NCI-H526 (cell line): ENCODE data around the gene CIDEA.
"Not testable (repeated sequence)": the region's sequence is repeated elsewhere in the genome, so short reads cannot be mapped to it uniquely, and the experiment has no call there.

Experiments used
- DNase-seq, 2 experiments: peaks; one replicate each; lab custom pipeline; 2025; lab: John Stamatoyannopoulos, UW

CIDEA gene

GRCh38 chr18:12239431-12239830, 14.7 kb upstream of the CIDEA start:
- no peak for DNase-seq

- no peak for DNase-seq
Measured at GRCh38 chr18:12242658-12243260, 11.4 kb upstream of the CIDEA start.

- not testable (repeated sequence) for DNase-seq
Measured at GRCh38 chr18:12243272-12243671, 10.9 kb upstream of the CIDEA start.

DNA sequence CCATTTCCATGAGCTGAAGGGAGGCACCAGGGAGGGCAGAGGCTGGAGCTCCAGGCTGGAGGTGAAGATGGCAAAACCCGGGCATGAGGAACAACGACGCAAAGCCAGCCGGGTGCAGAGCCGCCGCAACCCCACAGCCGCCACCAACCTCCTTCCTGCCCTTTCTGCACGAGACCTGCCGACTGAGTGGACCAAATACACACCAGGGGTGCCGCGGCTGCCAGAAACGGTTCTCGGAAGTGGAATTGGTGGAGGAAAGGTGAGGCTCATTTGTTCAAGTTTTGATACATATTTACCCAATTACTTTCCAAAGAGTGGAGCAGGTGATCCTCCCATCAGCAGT, 8.4 kb upstream of the CIDEA start:
- no peak for DNase-seq

- no peak for DNase-seq
Measured at GRCh38 chr18:12246849-12247808, 7.0 kb upstream of the CIDEA start.

DNA sequence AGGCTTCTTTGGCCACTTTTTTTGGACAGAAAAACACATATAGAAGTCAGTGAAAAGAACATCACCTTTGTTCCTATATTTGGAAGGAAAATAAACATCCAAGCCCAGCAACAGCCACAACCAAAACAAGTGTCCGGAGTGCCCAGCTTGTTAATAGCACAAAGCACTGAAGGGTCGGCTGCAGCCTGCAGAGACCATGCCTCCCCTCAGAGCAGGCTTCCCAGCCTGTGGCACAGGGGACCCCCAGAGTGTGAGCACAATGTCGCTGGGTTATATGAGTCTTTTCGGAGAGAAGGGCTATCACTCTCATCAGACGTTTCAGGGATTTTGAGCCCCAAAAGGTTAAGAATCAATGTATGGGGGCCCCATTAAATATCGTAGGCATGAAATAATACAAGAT, 6.2 kb upstream of the CIDEA start:
- DNase-seq = no peak

DNA sequence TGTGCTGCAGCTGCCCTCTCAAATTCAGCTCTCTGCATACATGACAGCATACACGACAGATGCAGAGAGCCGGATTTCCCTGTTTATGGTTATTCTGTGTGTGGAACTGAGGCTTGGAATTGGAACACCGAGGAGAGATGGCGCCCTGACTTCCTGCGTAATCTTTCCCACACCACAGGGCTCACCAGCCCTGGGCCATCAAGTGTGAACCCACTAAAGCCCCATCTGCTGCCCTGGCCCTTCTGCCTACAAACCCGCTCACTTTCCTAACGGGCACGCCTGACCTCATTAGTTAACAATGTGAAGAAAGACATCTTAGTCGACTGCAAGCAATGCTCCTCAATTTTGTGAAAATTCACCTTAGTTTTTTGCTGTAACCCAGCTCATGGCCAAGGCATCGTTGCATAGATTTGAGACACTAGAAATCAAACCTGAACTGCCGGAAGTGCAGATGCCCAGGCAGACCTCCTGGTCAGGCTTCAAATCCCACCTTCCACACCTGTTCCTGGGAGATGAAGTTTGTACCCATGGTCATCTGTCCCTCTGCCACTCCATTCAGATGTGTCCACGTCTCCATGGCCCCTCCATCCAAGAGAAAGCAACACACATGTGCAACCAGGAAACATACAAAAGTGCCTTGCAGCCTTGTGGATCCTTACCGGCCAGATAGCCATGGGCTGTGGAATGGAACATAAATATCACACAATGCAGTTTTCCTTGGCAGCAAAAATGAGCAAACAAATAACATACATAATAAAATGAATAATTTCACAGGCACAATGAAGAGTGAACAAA, 5.0 kb upstream of the CIDEA start:
- DNase-seq = no peak

GRCh38 chr18:12251311-12251710, 2.9 kb upstream of the CIDEA start:
- DNase-seq = no peak

GRCh38 chr18:12252061-12252460, 2.1 kb upstream of the CIDEA start:
- DNase-seq = no peak

DNA sequence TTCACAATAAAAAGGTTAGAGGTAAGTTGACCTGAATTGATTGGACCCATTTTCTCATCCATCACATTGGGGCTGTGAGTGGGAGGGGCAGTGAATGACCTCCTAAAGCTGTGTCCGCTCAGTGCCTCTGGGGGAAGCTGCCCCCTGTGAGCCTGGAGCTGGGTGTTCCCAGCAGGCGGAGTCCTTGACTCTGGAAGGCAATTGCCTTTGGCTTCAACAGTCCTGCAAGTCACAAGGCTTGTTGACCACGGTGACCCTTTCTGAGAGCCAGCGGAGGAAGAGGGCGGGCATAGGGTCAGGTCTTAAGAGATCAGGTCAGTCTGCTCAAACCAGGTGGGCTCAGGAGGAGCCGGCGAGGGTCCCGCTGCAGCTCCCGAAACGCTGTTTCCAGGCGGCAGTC, 1.1 kb upstream of the CIDEA start:
- no peak for DNase-seq

DNA sequence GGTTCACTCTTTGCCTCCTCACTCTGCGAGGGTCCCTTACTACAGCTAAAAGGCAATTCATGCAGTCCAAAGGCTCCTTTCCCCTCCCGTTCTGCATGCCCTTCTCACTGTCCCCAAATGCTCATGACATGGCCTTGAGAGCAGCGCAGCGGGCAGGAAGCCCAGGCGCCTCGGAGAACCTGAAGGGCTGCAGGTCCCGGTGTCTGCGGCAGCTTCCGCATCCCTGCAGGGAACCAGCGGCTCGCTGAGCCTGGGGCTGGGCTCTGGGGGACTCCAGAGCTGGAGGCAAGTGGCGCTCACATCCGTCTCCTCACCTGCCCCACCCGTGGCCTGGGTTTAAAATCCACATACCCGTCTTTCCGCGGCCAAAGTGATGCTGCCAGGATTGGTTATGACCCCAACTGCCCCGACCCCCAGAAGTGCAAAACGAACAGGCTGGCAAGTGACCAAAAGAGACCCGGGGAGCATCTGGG, 462 bp upstream of the CIDEA start:
- peak in 1 of 2 experiments; percentile 37 for DNase-seq

DNA sequence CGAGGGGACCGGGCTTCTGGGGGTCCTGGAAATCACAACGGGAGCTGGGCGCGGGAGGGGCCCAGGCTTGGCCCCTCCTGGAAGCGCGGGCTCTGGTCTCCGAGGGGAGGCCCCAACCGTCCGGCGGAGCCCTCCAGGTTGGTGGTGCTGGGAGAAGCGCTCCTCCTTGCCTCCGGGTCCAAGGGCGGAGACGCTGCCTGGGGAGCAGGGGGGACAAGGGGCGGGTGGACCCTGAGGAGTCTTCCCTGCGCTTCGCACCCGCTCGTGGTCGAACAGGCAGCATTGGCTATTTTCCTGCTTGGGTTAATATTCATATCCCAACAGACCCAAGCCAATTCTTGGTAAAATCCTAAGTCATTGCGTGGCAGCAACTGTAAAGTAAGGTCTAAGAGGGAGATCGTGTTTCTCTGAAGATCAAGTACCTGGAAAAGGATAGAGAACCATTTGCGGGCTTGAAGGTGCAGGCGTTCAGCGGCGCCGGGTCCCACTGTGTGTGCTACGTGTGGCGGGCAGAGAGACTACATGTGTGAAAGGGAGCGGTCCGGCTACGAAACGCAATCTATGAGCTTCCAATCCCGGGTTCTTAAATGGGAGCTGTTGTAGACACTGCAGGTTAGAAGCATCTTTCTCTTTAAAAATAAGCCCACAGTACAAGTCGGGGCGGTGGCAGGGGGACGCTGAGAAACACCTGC, 805 bp downstream of the CIDEA start:
- no peak for DNase-seq

- DNase-seq = no peak
Measured at GRCh38 chr18:12255626-12256026, 1.5 kb downstream of the CIDEA start.

GRCh38 chr18:12256951-12257350, 2.8 kb downstream of the CIDEA start:
- no peak for DNase-seq

- DNase-seq = no peak
Measured at GRCh38 chr18:12257996-12258718, 4.0 kb downstream of the CIDEA start.

GRCh38 chr18:12258719-12259705, 4.9 kb downstream of the CIDEA start:
- DNase-seq = no peak

- no peak for DNase-seq
Measured at GRCh38 chr18:12262748-12263147, 8.6 kb downstream of the CIDEA start.

GRCh38 chr18:12264864-12265263, 10.7 kb downstream of the CIDEA start:
- DNase-seq = no peak

DNA sequence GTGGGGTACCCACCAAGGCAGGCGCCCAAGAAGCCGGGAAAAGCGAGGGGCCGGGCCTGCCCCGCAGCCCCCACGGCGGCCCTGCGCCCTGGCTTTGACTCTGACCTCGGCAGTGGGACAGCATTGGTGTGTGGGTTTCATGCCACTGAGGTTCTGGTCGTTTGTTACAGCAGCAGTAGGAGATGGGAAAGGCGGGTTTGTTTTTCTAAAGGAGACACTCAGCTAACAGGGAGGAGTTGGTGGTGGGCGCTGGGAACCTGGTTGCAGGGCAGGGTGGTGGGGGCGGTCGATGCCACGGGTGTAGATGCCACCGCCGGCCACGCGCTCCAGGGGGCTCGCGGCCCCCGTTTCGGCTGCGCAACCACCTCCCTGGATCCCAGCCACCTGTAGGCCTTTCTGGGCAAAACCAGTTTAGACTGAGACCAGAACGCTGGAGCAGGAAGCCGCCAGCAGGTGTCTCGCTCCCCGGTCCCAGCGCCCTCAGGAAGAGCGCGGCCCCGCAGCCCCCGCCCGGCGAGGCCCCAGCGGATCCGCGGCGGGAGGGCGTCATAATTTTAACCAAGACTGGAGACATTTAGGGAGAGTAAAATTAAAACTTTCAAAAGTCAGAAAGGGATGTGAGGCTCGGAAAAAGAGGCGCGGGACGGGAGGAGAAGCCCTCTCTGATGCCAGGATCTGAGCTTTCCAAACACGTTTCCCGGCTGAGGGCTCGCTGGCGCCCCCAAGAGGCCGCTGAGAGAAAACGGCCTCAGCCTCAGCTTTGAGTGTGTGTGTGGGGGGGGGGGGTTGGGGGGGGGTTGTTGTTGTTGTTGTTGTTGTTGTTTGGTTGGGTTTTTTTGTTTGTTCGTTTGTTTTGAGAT, 17.4 kb downstream of the CIDEA start:
- DNase-seq = peak; percentile 55 to 74
